Epithelial cell of esophagus (primary cell): ENCODE data around the gene PKHD1.
A peak's percentile ranks its signal among the peaks of the same experiment; 100 is the strongest.

Experiments
- DNase-seq: peaks from one replicate; pipeline ENCODE4 v3.0.0; 2010; ENCODE audit warnings: low read depth
- H3K4me3 ChIP-seq: 2 replicates; pipeline ENCODE4 v1.5.1; 2011; ENCODE audit warnings: mild to moderate bottlenecking, low read length, control low read depth
- CTCF ChIP-seq: IDR thresholded peaks from 2 replicates; pipeline ENCODE4 v1.5.1; 2011; ENCODE audit warnings: low read depth, mild to moderate bottlenecking, low read length, control low read depth, inconsistent platforms; ENCODE audit not compliant: insufficient read depth; ENCODE audit errors: missing control alignments

The PKHD1 gene

GRCh38 chr6:52087498-52087999 is at the start of gene PKHD1:
Gene PKHD1 (minus strand): TSS chr6:52087613. CDS start chr6:52084933, 2,680 bp downstream.
- peak; percentile 49 for DNase-seq
- TF ChIP-seq CTCF = peak; percentile 37
- no peak within 1 kb of the TSS for H3K4me3 ChIP-seq

GRCh38 chr6:52136934-52137467 is 49.6 kb upstream of the PKHD1 start:
- no peak for TF ChIP-seq CTCF
- DNase-seq = no peak
- H3K4me3 ChIP-seq = no peak overlapping the region

- no peak overlapping the region for H3K4me3 ChIP-seq
- no peak for DNase-seq
- TF ChIP-seq CTCF = no peak
Measured at GRCh38 chr6:52136055-52136454, 48.6 kb upstream of the PKHD1 start.

GRCh38 chr6:52135217-52135616 is 47.8 kb upstream of the PKHD1 start:
- no peak for DNase-seq
- no peak overlapping the region for H3K4me3 ChIP-seq
- no peak for TF ChIP-seq CTCF

- H3K4me3 ChIP-seq = no peak overlapping the region
- no peak for DNase-seq
- TF ChIP-seq CTCF = no peak
Measured at GRCh38 chr6:52134011-52134410, 46.6 kb upstream of the PKHD1 start.

GRCh38 chr6:52133324-52133723 is 45.9 kb upstream of the PKHD1 start:
- no peak overlapping the region for H3K4me3 ChIP-seq
- no peak for TF ChIP-seq CTCF
- no peak for DNase-seq

- H3K4me3 ChIP-seq = no peak overlapping the region
- TF ChIP-seq CTCF = no peak
- DNase-seq = no peak
Measured at GRCh38 chr6:52132292-52132691, 44.9 kb upstream of the PKHD1 start.
